Osteoblast (primary cell): ENCODE data around the gene ADH1C. TPM values are rescaled to one million over a fixed set of nuclear protein-coding genes. Genes with fewer than 3 reads are reported as not detected.

Experiments
- DNase-seq: peaks from one replicate; pipeline ENCODE4 v3.0.0; 2011; ENCODE audit warnings: low spot score, mixed read lengths; ENCODE audit not compliant: insufficient read length; ENCODE audit errors: missing footprints
- H2AFZ ChIP-seq: 2 replicates; pipeline ENCODE4 v1.6.0; 2011; ENCODE audit warnings: mild to moderate bottlenecking, low read length
- H3K27ac ChIP-seq: 2 replicates; pipeline ENCODE4 v1.5.1; 2011; ENCODE audit warnings: mild to moderate bottlenecking, low read depth, low read length, moderate library complexity
- H3K27me3 ChIP-seq: 2 replicates; pipeline ENCODE4 v1.6.0; 2012; ENCODE audit warnings: mild to moderate bottlenecking, control low read depth, inconsistent platforms, low read length, moderate library complexity; ENCODE audit not compliant: insufficient read depth
- H3K36me3 ChIP-seq: 2 replicates; pipeline ENCODE4 v1.5.1; 2011; ENCODE audit warnings: mild to moderate bottlenecking, low read length, control low read depth, moderate library complexity; ENCODE audit not compliant: insufficient read depth
- H3K4me1 ChIP-seq: 2 replicates; pipeline ENCODE4 v1.5.1; 2011; ENCODE audit warnings: mild to moderate bottlenecking, low read length, control low read depth, moderate library complexity; ENCODE audit not compliant: insufficient read depth
- H3K4me2 ChIP-seq: 2 replicates; pipeline ENCODE4 v1.6.0; 2011; ENCODE audit warnings: mild to moderate bottlenecking, low read length; ENCODE audit not compliant: insufficient read depth
- H3K4me3 ChIP-seq: fragments of 200-600 bp; sonication (generic); 3 replicates; pipeline ENCODE4 v1.5.1; 2012; ENCODE audit warnings: mild to moderate bottlenecking, low read length, inconsistent platforms; ENCODE audit not compliant: insufficient read depth
- H3K79me2 ChIP-seq: 2 replicates; pipeline ENCODE4 v1.6.0; 2012; ENCODE audit warnings: mild to moderate bottlenecking, low read length, control low read depth, inconsistent platforms; ENCODE audit not compliant: insufficient read depth
- H3K9me3 ChIP-seq: 2 replicates; pipeline ENCODE4 v1.5.1; 2011; ENCODE audit warnings: low read depth, low read length, control low read depth
- H4K20me1 ChIP-seq: 2 replicates; pipeline ENCODE4 v1.6.0; 2012; ENCODE audit warnings: mild to moderate bottlenecking, low read length, control low read depth; ENCODE audit not compliant: insufficient read depth
- CTCF ChIP-seq: IDR thresholded peaks from 2 replicates; pipeline ENCODE4 v1.5.1; 2011; ENCODE audit warnings: mild to moderate bottlenecking, low read depth, low read length, moderate library complexity; ENCODE audit errors: extremely low read depth
- total RNA-seq: library from RNA; depleted of rRNA; stranded (reverse); fragments of >200 nt; gene quantifications from 2 replicates; pipeline ENCODE4 v1.2.3, GENCODE V29; 2012

Gene ADH1C
- total RNA-seq, 1 donor, result 0.72 TPM

- no peaks in the 10 kb centered on the region for H4K20me1 ChIP-seq
- no peaks in the 10 kb centered on the region for H3K79me2 ChIP-seq
- H2AFZ ChIP-seq, result no peak overlapping the region
- peaks cover 17% of the 10 kb centered on the region for H3K4me1 ChIP-seq
- H3K4me3 ChIP-seq, result no peak overlapping the region
- DNase-seq, result no peak
- peak overlapping the region; percentile 60 for H3K27ac ChIP-seq
- no peaks in the 10 kb centered on the region for H3K9me3 ChIP-seq
- H3K4me2 ChIP-seq, result peak overlapping the region; percentile 46
- no peaks in the 10 kb centered on the region for H3K27me3 ChIP-seq
- no peaks in the 10 kb centered on the region for H3K36me3 ChIP-seq
- TF ChIP-seq CTCF, result no peak
Observed at GRCh38 chr4:99394896-99395295, 42.4 kb upstream of the ADH1C start.

GRCh38 chr4:99390055-99390454 lies 37.5 kb upstream of the ADH1C start:
- H4K20me1 ChIP-seq, result no peaks in the 10 kb centered on the region
- H3K27me3 ChIP-seq, result no peaks in the 10 kb centered on the region
- H2AFZ ChIP-seq, result no peak overlapping the region
- H3K79me2 ChIP-seq, result no peaks in the 10 kb centered on the region
- TF ChIP-seq CTCF, result no peak
- no peaks in the 10 kb centered on the region for H3K36me3 ChIP-seq
- peaks cover 12% of the 10 kb centered on the region for H3K4me1 ChIP-seq
- H3K4me2 ChIP-seq, result no peak overlapping the region
- peak overlapping the region; percentile 45 for H3K27ac ChIP-seq
- DNase-seq, result no peak
- H3K4me3 ChIP-seq, result no peak overlapping the region
- H3K9me3 ChIP-seq, result no peaks in the 10 kb centered on the region

GRCh38 chr4:99389606-99390005 lies 37.1 kb upstream of the ADH1C start:
- H2AFZ ChIP-seq, result no peak overlapping the region
- no peak for DNase-seq
- H3K27me3 ChIP-seq, result no peaks in the 10 kb centered on the region
- H3K36me3 ChIP-seq, result no peaks in the 10 kb centered on the region
- H3K79me2 ChIP-seq, result no peaks in the 10 kb centered on the region
- TF ChIP-seq CTCF, result no peak
- peak overlapping the region; percentile 21 for H3K4me2 ChIP-seq
- H3K27ac ChIP-seq, result peak overlapping the region; percentile 45
- H3K9me3 ChIP-seq, result no peaks in the 10 kb centered on the region
- no peaks in the 10 kb centered on the region for H4K20me1 ChIP-seq
- H3K4me1 ChIP-seq, result peaks cover 11% of the 10 kb centered on the region
- H3K4me3 ChIP-seq, result no peak overlapping the region

GRCh38 chr4:99383833-99384392 lies 31.4 kb upstream of the ADH1C start:
- no peaks in the 10 kb centered on the region for H3K27me3 ChIP-seq
- H3K79me2 ChIP-seq, result no peaks in the 10 kb centered on the region
- H3K36me3 ChIP-seq, result no peaks in the 10 kb centered on the region
- H4K20me1 ChIP-seq, result no peaks in the 10 kb centered on the region
- no peak overlapping the region for H3K4me2 ChIP-seq
- H3K27ac ChIP-seq, result peak overlapping the region; percentile 73
- peak; percentile 34 for DNase-seq
- H3K4me1 ChIP-seq, result peaks cover 10% of the 10 kb centered on the region
- no peak for TF ChIP-seq CTCF
- H2AFZ ChIP-seq, result peak overlapping the region; percentile 30
- no peak overlapping the region for H3K4me3 ChIP-seq
- no peaks in the 10 kb centered on the region for H3K9me3 ChIP-seq
